ENCODE results near the gene SMAD3. TPM values are rescaled to one million over a fixed set of nuclear protein-coding genes. Genes with fewer than 3 reads are reported as not detected.

Gene SMAD3
- total RNA-seq, 4 donors from 2014 or later: 41.9 to 94.9 (median 56.1) TPM

DNA sequence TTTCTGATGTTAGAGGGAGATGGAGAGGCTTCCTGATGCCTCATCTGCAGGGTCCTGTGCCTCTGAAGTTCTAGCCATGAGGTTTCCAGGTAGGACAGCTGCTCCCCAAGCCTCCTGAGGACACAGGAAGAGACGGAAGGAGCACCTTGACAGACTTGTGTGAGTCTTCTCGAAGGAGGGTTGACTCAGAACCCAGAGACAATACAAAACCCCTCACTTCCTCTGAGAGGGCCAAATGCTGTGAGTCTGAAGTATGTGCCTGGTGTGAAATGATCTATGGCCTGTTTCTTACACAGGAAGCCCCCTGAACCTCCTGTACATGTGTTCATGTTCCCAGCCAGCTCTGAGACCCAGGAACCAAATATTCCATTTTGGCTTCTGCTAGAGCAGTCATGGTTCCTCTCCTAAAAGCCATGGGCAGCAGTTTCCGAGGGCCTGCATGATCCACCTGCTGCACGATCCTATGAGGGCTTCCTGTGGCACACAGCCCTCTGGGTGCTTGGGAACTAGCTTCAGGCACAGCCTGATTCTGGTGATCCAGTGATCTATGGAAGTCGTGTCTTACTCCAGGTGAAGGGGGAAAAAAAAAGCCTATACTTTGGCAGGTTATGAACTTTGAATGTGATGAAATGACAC lies 126.9 kb downstream of the SMAD3 start:
- DNase-seq (ENCODE audit: low spot score in 2 of 2): no peak
- H3K27ac ChIP-seq: no peak overlapping the region
- H3K27me3 ChIP-seq: no peaks in the 10 kb centered on the region
- no peak overlapping the region for H3K4me3 ChIP-seq
- no peaks in the 10 kb centered on the region for H3K9me3 ChIP-seq
- TF ChIP-seq POLR2AphosphoS5 (IDR thresholded peaks at IDR 0.05): no peak
- no peak for TF ChIP-seq EP300 (IDR thresholded peaks at IDR 0.05)
- TF ChIP-seq, protein P1, sequence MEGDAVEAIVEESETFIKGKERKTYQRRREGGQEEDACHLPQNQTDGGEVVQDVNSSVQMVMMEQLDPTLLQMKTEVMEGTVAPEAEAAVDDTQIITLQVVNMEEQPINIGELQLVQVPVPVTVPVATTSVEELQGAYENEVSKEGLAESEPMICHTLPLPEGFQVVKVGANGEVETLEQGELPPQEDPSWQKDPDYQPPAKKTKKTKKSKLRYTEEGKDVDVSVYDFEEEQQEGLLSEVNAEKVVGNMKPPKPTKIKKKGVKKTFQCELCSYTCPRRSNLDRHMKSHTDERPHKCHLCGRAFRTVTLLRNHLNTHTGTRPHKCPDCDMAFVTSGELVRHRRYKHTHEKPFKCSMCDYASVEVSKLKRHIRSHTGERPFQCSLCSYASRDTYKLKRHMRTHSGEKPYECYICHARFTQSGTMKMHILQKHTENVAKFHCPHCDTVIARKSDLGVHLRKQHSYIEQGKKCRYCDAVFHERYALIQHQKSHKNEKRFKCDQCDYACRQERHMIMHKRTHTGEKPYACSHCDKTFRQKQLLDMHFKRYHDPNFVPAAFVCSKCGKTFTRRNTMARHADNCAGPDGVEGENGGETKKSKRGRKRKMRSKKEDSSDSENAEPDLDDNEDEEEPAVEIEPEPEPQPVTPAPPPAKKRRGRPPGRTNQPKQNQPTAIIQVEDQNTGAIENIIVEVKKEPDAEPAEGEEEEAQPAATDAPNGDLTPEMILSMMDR (IDR thresholded peaks at IDR 0.05): no peak
- TF ChIP-seq POLR2A (IDR thresholded peaks at IDR 0.05): no peak
- peaks cover 60% of the 10 kb centered on the region for H3K4me1 ChIP-seq
- 82% methylated on average over 5 of the region's 5 CpGs for WGBS
- peaks cover 40% of the 10 kb centered on the region for H3K36me3 ChIP-seq

DNA sequence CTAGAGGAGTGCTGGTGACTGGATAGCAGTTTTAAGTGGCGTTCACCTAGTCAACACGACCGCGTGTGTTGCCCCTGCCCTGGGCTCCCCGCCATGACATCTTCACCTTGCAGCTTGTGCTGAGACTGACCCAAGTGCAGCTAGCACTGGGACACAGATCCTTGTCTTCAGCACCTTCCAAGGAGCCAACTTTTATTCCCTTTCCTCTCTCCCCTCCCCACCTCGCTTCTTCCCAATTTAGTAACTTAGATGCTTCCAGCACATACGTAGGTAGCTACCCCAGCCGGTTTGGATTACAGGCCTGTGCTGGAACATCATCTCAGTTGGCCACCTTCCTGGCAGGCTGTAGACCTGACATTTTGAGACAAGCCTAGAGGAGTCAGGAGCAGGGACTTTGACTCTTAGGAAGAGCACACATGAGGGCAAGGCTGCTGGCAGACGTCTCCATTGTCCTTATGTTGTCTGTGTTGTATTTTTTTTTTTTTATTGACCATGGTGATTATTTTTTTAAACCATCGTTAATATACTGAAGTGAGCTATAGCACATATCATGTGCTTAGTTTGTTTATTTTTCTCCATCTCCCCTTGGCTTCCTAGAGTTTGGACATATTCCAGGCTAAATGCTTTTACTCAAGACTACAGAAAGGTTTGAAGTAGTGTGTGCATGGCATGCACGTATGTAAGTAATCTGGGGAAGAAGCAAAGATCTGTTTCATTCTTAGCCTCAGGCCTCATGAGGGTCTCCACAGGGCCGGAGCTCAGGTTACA lies 128.0 kb downstream of the SMAD3 start:
- no peaks in the 10 kb centered on the region for H3K27me3 ChIP-seq
- peak overlapping the region; percentile 61 for H3K27ac ChIP-seq
- 67% methylated on average over 12 of the region's 12 CpGs for WGBS
- TF ChIP-seq EP300 (IDR thresholded peaks at IDR 0.05) (no peak), POLR2A (IDR thresholded peaks at IDR 0.05) (no peak)
- TF ChIP-seq, protein P1 (IDR thresholded peaks at IDR 0.05): no peak
- no peak for DNase-seq (ENCODE audit: low spot score in 2 of 2)
- H3K36me3 ChIP-seq: peaks cover 35% of the 10 kb centered on the region
- H3K9me3 ChIP-seq: no peaks in the 10 kb centered on the region
- H3K4me1 ChIP-seq: peaks cover 55% of the 10 kb centered on the region
- no peak overlapping the region for H3K4me3 ChIP-seq

DNA sequence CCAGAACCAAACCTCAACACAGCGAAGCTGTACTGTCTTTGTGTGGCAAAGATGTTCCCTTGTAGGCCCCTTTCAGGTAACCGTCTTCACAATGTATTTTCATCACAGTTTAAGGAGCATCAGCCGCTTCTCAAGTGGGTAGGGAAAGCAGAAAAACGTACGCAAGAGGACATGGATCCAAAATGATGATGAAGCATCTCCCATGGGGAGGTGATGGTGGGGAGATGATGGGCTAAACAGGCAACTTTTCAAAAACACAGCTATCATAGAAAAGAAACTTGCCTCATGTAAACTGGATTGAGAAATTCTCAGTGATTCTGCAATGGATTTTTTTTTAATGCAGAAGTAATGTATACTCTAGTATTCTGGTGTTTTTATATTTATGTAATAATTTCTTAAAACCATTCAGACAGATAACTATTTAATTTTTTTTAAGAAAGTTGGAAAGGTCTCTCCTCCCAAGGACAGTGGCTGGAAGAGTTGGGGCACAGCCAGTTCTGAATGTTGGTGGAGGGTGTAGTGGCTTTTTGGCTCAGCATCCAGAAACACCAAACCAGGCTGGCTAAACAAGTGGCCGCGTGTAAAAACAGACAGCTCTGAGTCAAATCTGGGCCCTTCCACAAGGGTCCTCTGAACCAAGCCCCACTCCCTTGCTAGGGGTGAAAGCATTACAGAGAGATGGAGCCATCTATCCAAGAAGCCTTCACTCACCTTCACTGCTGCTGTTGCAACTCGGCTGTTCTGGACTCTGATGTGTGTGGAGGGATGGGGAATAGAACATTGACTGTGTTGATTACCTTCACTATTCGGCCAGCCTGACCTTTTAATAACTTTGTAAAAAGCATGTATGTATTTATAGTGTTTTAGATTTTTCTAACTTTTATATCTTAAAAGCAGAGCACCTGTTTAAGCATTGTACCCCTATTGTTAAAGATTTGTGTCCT lies 129.0 kb downstream of the SMAD3 start:
- 72% methylated on average over 9 of the region's 9 CpGs for WGBS
- Histone ChIP-seq H3K4me1 (peaks cover 45% of the 10 kb centered on the region), H3K27ac (peak overlapping the region; percentile 61), H3K27me3 (no peaks in the 10 kb centered on the region), H3K36me3 (peaks cover 30% of the 10 kb centered on the region), H3K4me3 (no peak overlapping the region), H3K9me3 (no peaks in the 10 kb centered on the region)
- TF ChIP-seq, protein P1 (IDR thresholded peaks at IDR 0.05): no peak
- TF ChIP-seq POLR2A (IDR thresholded peaks at IDR 0.05) (no peak), POLR2AphosphoS5 (IDR thresholded peaks at IDR 0.05) (no peak), EP300 (IDR thresholded peaks at IDR 0.05) (no peak)
- no peak for DNase-seq (ENCODE audit: low spot score in 2 of 2)

DNA sequence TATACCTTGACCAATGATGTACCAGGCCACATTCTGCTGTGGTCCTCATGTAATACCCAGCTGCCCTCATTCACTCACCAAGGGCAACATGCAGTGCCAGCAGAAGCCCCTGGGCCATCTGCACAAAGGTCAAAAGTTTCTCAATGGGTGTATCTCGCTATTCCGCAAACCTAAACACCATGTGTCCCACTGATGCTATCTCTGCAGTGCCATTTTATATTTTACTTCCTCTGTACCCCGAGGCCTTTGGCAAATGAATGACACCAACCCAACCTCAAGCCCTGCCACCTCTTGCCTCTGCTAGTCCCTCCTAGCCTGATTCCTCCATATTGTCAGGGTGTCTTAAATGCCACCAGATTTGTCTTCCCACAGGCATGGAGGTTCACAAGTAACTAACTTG lies 129.9 kb downstream of the SMAD3 start:
- H3K27ac ChIP-seq: no peak overlapping the region
- WGBS: 60% methylated on average over 3 of the region's 3 CpGs
- H3K9me3 ChIP-seq: no peaks in the 10 kb centered on the region

More for the DNA sequence above, 129.9 kb downstream of the SMAD3 start:
- Histone ChIP-seq H3K27me3 (no peaks in the 10 kb centered on the region), H3K4me1 (peaks cover 47% of the 10 kb centered on the region), H3K4me3 (no peak overlapping the region), H3K36me3 (peaks cover 22% of the 10 kb centered on the region)
- DNase-seq (ENCODE audit: low spot score in 2 of 2): no peak
- TF ChIP-seq EP300 (IDR thresholded peaks at IDR 0.05) (no peak), POLR2A (IDR thresholded peaks at IDR 0.05) (no peak), POLR2AphosphoS5 (IDR thresholded peaks at IDR 0.05) (no peak)
- TF ChIP-seq, protein P1 (IDR thresholded peaks at IDR 0.05): no peak

Measured in suprapubic skin (tissue), 4 donors.